HEK293T (cell line): Measurements from ENCODE around the gene GAB4.

ENCODE experiments used
- CTCF ChIA-PET: fragments of 350-600 bp; formaldehyde crosslinking; extraction: SDS; loops from one replicate; lab custom pipeline; 2021; ENCODE audit warnings: antibody characterized with exemption, inconsistent platforms; lab: Yijun Ruan, JAX
- POLR2A ChIA-PET: fragments of 350-600 bp; formaldehyde crosslinking; extraction: SDS; loops from one replicate; lab custom pipeline; 2020; ENCODE audit warnings: antibody characterized with exemption, inconsistent platforms; lab: Yijun Ruan, JAX
- DNase-seq: peaks from one replicate; pipeline ENCODE4 v3.0.0; 2012; ENCODE audit warnings: mixed read lengths; ENCODE audit errors: extremely low spot score
- ARNT ChIP-seq: fragments of 450-650 bp; IDR thresholded peaks from 2 replicates; pipeline ENCODE4 v1.6.1; 2017; ENCODE audit warnings: mild to moderate bottlenecking
- BHLHE40 ChIP-seq: fragments of 450-650 bp; IDR thresholded peaks from 2 replicates; pipeline ENCODE4 v1.6.1; 2016; ENCODE audit warnings: mild to moderate bottlenecking, moderate library complexity, borderline replicate concordance
- CTBP1 ChIP-seq: fragments of 450-650 bp; IDR thresholded peaks from 2 replicates; pipeline ENCODE4 v1.6.1; 2016; ENCODE audit warnings: borderline replicate concordance
- ELF4 ChIP-seq: fragments of 450-650 bp; IDR thresholded peaks from 2 replicates; pipeline ENCODE4 v1.6.1; 2017; ENCODE audit warnings: antibody characterized with exemption
- FOXA1 ChIP-seq: fragments of 450-650 bp; IDR thresholded peaks from 2 replicates; pipeline ENCODE4 v1.6.1; 2016; ENCODE audit warnings: mild to moderate bottlenecking
- FOXK2 ChIP-seq: fragments of 450-650 bp; IDR thresholded peaks from 2 replicates; pipeline ENCODE4 v1.6.1; 2016; ENCODE audit warnings: mild to moderate bottlenecking
- FOXM1 ChIP-seq: fragments of 450-650 bp; IDR thresholded peaks from 2 replicates; pipeline ENCODE4 v1.6.1; 2017; ENCODE audit warnings: mild to moderate bottlenecking, borderline replicate concordance
- HDGF ChIP-seq: fragments of 450-650 bp; IDR thresholded peaks from 2 replicates; pipeline ENCODE4 v1.6.1; 2017; ENCODE audit warnings: antibody characterized with exemption, borderline replicate concordance
- L3MBTL2 ChIP-seq: fragments of 450-650 bp; conservative IDR thresholded peaks from 2 replicates; pipeline ENCODE4 v1.6.1; 2016; ENCODE audit warnings: mild to moderate bottlenecking
- LEF1 ChIP-seq: fragments of 450-650 bp; IDR thresholded peaks from 2 replicates; pipeline ENCODE4 v1.6.1; 2017; ENCODE audit warnings: mild to moderate bottlenecking, borderline replicate concordance
- NFRKB ChIP-seq: fragments of 450-650 bp; IDR thresholded peaks from 2 replicates; pipeline ENCODE4 v1.6.1; 2016; ENCODE audit warnings: mild to moderate bottlenecking, moderate library complexity
- PKNOX1 ChIP-seq: fragments of 450-650 bp; IDR thresholded peaks from 2 replicates; pipeline ENCODE4 v1.6.1; 2016
- SP1 ChIP-seq: fragments of 450-650 bp; IDR thresholded peaks from 2 replicates; pipeline ENCODE4 v1.6.1; 2017
- SUZ12 ChIP-seq: fragments of 450-650 bp; IDR thresholded peaks from 2 replicates; pipeline ENCODE4 v1.6.1; 2016; ENCODE audit warnings: mild to moderate bottlenecking
- TARDBP ChIP-seq: fragments of 450-650 bp; IDR thresholded peaks from 2 replicates; pipeline ENCODE4 v1.6.1; 2016
- ZNF384 ChIP-seq: fragments of 450-650 bp; IDR thresholded peaks from 2 replicates; pipeline ENCODE4 v1.6.1; 2016

The GAB4 gene

DNA sequence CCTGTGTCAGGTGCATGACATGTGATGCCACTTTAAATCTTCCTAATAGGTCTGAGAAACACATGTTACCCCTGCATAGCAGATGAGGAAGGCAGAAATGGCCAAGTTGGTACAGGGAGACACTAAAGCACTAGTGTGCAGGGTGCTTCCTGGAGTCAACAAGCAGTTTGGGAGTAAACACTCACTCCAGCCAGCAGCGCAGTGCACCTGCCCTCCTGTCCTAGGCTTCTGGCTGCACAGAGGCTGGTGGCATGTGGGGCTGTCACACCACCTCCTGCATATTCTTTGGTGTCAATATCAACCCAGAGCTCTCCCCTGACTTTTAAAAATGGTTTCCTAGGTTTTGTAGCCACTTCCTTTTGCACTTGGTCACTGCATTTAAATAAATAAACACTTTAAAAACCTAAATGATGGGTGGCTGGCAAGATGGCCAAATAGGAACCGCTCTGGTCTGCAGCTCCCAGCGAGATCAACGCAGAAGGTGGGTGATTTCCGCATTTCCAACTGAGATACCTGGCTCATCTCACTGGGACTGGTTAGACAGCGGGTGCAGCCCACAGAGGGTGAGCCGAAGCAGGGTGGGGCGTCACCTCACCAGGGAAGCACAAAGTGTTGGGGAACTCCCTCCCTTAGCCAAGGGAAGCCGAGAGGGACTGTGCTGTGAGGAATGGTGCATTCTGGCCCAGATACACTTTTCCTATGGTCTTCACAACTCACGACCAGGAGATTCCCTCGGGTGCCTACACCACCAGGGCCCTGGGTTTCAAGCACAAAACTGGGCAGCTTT, 33.5 kb downstream of the GAB4 start:
- CTCF ChIA-PET, result interaction anchor here (0.6 kb wide), 1 partner anchor 133 kb away, joined by 4 read pairs; no protein-coding TSS in a partner anchor
- no peak for DNase-seq
- TF ChIP-seq BHLHE40 (no peak), SUZ12 (no peak), HDGF (no peak), TARDBP (no peak), ELF4 (no peak), PKNOX1 (no peak), FOXM1 (no peak), FOXK2 (no peak), ARNT (no peak), ZNF384 (no peak), FOXA1 (no peak), L3MBTL2 (no peak), CTBP1 (no peak), LEF1 (no peak), SP1 (no peak)
- POLR2A ChIA-PET, result no interaction called here

GRCh38 chr22:16973591-16974297, 34.3 kb downstream of the GAB4 start:
- no peak for TF ChIP-seq BHLHE40
- no peak for DNase-seq
- ChIA-PET CTCF (no interaction called here), POLR2A (no interaction called here)

DNA sequence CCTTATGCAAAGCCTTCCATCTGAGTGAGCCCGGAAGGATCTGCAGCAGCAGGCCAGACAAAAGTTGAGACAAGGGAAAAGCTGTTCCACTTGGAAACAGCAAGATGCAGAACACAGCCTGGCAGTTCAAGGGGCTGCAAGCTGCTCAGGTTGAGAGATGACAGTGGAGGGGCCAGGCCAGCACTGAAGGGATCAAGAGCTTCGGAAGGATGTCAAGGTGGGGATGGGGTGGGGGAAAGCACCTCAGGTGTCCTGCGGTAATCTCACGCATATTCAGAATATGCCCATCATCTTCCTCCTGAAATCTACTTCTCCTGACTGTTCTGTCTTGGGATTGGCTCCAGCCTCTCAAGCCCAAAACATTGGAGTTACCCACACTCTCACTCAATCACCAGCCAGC, 35.7 kb downstream of the GAB4 start:
- ChIA-PET CTCF (no interaction called here), POLR2A (no interaction called here)
- no peak for TF ChIP-seq LEF1
- DNase-seq, result no peak

DNA sequence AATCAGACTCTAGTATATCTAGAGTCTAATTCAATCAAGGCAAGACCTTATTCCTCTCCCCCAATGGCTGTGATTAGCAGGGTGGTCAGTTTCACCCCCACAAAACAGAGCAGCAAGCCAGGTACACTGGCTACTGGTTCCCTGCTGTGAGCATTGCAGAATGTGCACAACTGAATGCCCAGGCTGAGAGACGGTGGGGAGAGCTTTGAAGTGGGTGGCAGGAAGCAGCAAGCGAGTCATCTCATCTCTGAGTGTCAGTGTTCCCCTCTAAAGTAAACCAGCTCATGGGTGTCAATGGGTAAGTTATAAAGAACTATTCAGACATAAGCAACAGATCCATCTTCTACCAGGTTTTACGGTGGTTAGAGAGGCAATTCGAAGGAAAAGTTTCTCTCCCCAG, 37.6 kb downstream of the GAB4 start:
- CTCF ChIA-PET, result no interaction called here
- no peak for DNase-seq
- POLR2A ChIA-PET, result no interaction called here
- TF ChIP-seq ARNT (no peak), NFRKB (no peak), L3MBTL2 (no peak), PKNOX1 (no peak), LEF1 (no peak), BHLHE40 (no peak), ZNF384 (no peak), SUZ12 (no peak), ELF4 (no peak), CTBP1 (no peak), FOXA1 (no peak), HDGF (no peak), FOXK2 (no peak), TARDBP (no peak), SP1 (no peak), FOXM1 (no peak)

DNA sequence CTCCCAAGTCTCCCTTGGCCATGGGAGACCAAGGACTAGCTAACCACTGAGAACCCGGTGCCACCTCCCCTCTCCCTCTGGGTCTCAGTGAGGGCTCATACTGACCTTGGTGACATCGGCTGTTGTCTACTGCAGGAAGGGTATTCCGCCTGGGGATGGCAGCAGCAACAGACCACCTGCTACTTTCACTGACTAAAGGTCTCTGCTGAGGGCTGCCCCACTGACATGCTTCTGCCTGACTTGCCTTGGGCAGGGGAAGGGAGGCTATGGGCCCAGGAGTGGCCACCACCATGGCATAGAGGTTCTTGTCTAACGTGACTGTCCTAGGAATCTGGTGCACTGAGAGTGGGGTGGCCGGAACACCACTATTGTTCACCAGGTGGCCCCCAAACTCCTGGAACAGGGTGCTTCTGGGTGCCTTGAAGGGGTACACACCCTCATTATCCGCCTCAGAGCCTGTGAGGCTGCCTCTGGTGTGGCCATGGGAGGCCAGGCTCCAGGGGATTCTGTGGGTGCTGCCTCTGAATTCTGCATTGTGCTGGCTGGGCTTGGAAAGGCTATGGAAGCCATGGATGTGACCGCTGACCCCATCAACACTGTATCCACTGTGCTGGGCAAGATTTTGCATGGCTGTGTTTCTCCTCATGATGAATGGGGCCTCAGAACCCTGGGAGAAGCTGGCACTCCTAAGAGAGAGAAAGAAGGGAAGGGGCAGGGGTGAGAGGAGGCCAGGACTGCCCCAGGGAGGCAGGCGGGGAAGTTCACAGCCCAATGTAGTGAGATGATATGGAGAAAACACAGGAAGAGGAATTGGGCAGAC, 38.3 kb downstream of the GAB4 start:
- no peak for TF ChIP-seq HDGF
- no peak for TF ChIP-seq SUZ12
- TF ChIP-seq ZNF384, result no peak
- no peak for TF ChIP-seq NFRKB
- no peak for TF ChIP-seq CTBP1
- TF ChIP-seq LEF1, result no peak
- ChIA-PET POLR2A (no interaction called here), CTCF (no interaction called here)
- no peak for DNase-seq

GRCh38 chr22:16968218-16968595, 39.8 kb downstream of the GAB4 start:
- no peak for TF ChIP-seq PKNOX1
- TF ChIP-seq CTBP1, result no peak
- TF ChIP-seq TARDBP, result no peak
- TF ChIP-seq FOXK2, result no peak
- CTCF ChIA-PET, result no interaction called here
- POLR2A ChIA-PET, result no interaction called here
- no peak for DNase-seq
